Loucy (cell line): Measurements from ENCODE around the gene MATK.
"Not testable (repeated sequence)": the region's sequence is repeated elsewhere in the genome, so short reads cannot be mapped to it uniquely, and the experiment has no call there.

Experiments
- H2AFZ ChIP-seq: fragments of 200-600 bp; sonication (generic); 2 replicates; pipeline ENCODE4 v1.6.0; 2016; ENCODE audit warnings: antibody characterized with exemption, mild to moderate bottlenecking, low read length, moderate library complexity
- H3F3A ChIP-seq: fragments of 200-600 bp; 2 replicates; pipeline ENCODE4 v1.6.0; 2016; ENCODE audit warnings: antibody characterized with exemption, low read depth, mild to moderate bottlenecking
- H3K27me3 ChIP-seq: fragments of 200-600 bp; sonication (generic); 2 replicates; pipeline ENCODE4 v1.6.1; 2014; ENCODE audit warnings: low read length, mild to moderate bottlenecking; ENCODE audit not compliant: insufficient read depth, poor library complexity, severe bottlenecking
- H3K36me3 ChIP-seq: fragments of 200-600 bp; sonication (generic); 2 replicates; pipeline ENCODE4 v1.6.1; 2016; ENCODE audit warnings: low read length; ENCODE audit not compliant: insufficient read depth
- H3K4me1 ChIP-seq: fragments of 200-600 bp; sonication (generic); 2 replicates; pipeline ENCODE4 v1.5.1; 2014; ENCODE audit warnings: low read length, mild to moderate bottlenecking; ENCODE audit not compliant: insufficient read depth, poor library complexity, severe bottlenecking
- H3K4me2 ChIP-seq: fragments of 200-600 bp; sonication (generic); 2 replicates; pipeline ENCODE4 v1.6.0; 2014; ENCODE audit warnings: antibody characterized with exemption, low read length, low read depth, mild to moderate bottlenecking; ENCODE audit not compliant: poor library complexity, severe bottlenecking
- H3K4me3 ChIP-seq: fragments of 200-600 bp; sonication (generic); 2 replicates; pipeline ENCODE4 v1.5.1; 2014; ENCODE audit warnings: low read length, mild to moderate bottlenecking, mixed read lengths; ENCODE audit not compliant: poor library complexity, severe bottlenecking
- H3K79me2 ChIP-seq: fragments of 200-600 bp; sonication (generic); 2 replicates; pipeline ENCODE4 v1.6.1; 2014; ENCODE audit warnings: low read length; ENCODE audit not compliant: insufficient read depth
- H3K9ac ChIP-seq: fragments of 200-600 bp; sonication (generic); 2 replicates; pipeline ENCODE4 v1.6.0; 2014; ENCODE audit warnings: mild to moderate bottlenecking, low read depth, low read length, moderate library complexity; ENCODE audit not compliant: poor library complexity, severe bottlenecking
- H3K9me2 ChIP-seq: fragments of 200-600 bp; sonication (generic); replicated peaks from 2 replicates; pipeline ENCODE4 v1.6.1; 2016; ENCODE audit warnings: low read depth, low read length, mixed read lengths
- H3K9me3 ChIP-seq: fragments of 200-600 bp; sonication (generic); 2 replicates; pipeline ENCODE4 v1.6.1; 2014; ENCODE audit warnings: mild to moderate bottlenecking, antibody characterized with exemption, low read length, low read depth; ENCODE audit not compliant: insufficient read depth
- H4K20me1 ChIP-seq: fragments of 200-600 bp; sonication (generic); 2 replicates; pipeline ENCODE4 v1.6.0; 2014; ENCODE audit warnings: antibody characterized with exemption, low read length, mild to moderate bottlenecking; ENCODE audit not compliant: insufficient read depth, poor library complexity, severe bottlenecking
- EZH2phosphoT487 ChIP-seq: fragments of 200-600 bp; IDR thresholded peaks from 2 replicates; pipeline ENCODE4 v1.6.1; 2018; ENCODE audit warnings: antibody characterized with exemption, mild to moderate bottlenecking, moderate library complexity, borderline replicate concordance
- TF ChIP-seq, protein P1 (sequence below): fragments of 200-600 bp; sonication (generic); conservative IDR thresholded peaks from 2 replicates; pipeline ENCODE4 v1.5.1; 2014; ENCODE audit warnings: mild to moderate bottlenecking, antibody characterized with exemption, low read length

Gene MATK

GRCh38 chr19:3760871-3761361 lies 25.3 kb downstream of the MATK start:
- H3K4me3 ChIP-seq, result peak overlapping the region; percentile 98
- TF ChIP-seq, protein P1, sequence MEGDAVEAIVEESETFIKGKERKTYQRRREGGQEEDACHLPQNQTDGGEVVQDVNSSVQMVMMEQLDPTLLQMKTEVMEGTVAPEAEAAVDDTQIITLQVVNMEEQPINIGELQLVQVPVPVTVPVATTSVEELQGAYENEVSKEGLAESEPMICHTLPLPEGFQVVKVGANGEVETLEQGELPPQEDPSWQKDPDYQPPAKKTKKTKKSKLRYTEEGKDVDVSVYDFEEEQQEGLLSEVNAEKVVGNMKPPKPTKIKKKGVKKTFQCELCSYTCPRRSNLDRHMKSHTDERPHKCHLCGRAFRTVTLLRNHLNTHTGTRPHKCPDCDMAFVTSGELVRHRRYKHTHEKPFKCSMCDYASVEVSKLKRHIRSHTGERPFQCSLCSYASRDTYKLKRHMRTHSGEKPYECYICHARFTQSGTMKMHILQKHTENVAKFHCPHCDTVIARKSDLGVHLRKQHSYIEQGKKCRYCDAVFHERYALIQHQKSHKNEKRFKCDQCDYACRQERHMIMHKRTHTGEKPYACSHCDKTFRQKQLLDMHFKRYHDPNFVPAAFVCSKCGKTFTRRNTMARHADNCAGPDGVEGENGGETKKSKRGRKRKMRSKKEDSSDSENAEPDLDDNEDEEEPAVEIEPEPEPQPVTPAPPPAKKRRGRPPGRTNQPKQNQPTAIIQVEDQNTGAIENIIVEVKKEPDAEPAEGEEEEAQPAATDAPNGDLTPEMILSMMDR, result no peak
- no peak for TF ChIP-seq EZH2phosphoT487
- peaks cover 36% of the 10 kb centered on the region for H3K79me2 ChIP-seq
- H3K9me3 ChIP-seq, result no peaks in the 10 kb centered on the region
- no peaks in the 10 kb centered on the region for H4K20me1 ChIP-seq
- H3K9ac ChIP-seq, result peak overlapping the region; percentile 96
- H3K9me2 ChIP-seq, result no peaks in the 10 kb centered on the region
- 0 out of 2 replicates have a peak, but pooled peaks cover 2% of the 10 kb centered on the region for H3F3A ChIP-seq
- H2AFZ ChIP-seq, result peak overlapping the region; percentile 82
- peak overlapping the region; percentile 96 for H3K4me2 ChIP-seq
- H3K27me3 ChIP-seq, result no peaks in the 10 kb centered on the region
- H3K4me1 ChIP-seq, result peaks cover 23% of the 10 kb centered on the region
- peaks cover 2% of the 10 kb centered on the region; the same call in 1 of the 2 replicates for H3K36me3 ChIP-seq

GRCh38 chr19:3759482-3760254 lies 26.5 kb downstream of the MATK start:
- Histone ChIP-seq H3K4me2 (peak overlapping the region; percentile 96), H3K4me1 (peaks cover 23% of the 10 kb centered on the region), H3F3A (0 out of 2 replicates have a peak, but pooled peaks cover 2% of the 10 kb centered on the region), H3K9me3 (no peaks in the 10 kb centered on the region), H3K36me3 (no peaks in the 10 kb centered on the region), H3K9ac (peak overlapping the region; percentile 96), H4K20me1 (no peaks in the 10 kb centered on the region), H3K4me3 (peak overlapping the region; percentile 98), H3K79me2 (peaks cover 36% of the 10 kb centered on the region), H3K9me2 (no peaks in the 10 kb centered on the region), H3K27me3 (no peaks in the 10 kb centered on the region), H2AFZ (no peak overlapping the region)
- no peak for TF ChIP-seq EZH2phosphoT487
- TF ChIP-seq, protein P1, result no peak

DNA sequence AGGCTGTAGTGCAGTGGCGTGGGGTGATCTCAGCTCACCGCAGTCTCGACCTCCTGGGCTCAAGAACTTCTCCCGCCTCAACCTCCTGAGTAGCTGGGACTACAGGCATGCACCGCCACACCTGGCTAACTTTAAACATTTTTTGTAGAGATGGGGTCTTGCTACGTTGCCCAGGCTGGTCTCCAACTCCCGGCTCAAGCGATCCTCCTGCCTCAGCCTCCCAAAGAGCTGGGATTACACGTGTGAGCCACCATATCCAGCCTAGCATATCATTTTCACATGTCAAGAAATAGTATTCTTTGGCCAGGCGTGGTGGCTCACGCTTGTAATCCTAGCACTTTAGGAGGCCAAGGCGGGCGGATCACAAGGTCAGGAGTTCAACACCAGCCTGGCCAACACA lies 27.9 kb downstream of the MATK start:
- not testable (repeated sequence) for H3K36me3 ChIP-seq, H3K27me3 ChIP-seq

DNA sequence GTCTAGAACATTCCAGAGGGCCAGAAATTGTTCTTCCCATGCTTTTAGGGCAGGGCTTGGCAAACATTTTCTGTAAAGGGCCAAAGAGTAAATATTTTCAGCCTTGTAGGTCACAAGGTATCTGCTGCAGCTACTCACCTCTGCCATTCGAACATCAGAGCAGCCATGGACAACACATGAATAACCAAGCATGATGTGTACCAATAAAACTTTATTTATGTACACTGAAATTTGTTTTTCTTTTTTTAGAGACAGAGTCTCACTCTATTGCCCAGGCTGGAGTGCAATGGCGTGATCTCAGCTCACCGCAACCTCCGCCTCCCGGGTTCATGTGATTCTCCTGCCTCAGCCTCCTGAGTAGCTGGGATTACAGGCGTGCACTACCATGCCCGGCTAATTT lies 28.5 kb downstream of the MATK start:
- H4K20me1 ChIP-seq, H3K9ac ChIP-seq, H2AFZ ChIP-seq, H3K9me3 ChIP-seq, H3K36me3 ChIP-seq, H3K9me2 ChIP-seq, H3F3A ChIP-seq, H3K27me3 ChIP-seq, H3K4me3 ChIP-seq, H3K4me2 ChIP-seq: not testable (repeated sequence)
- Histone ChIP-seq H3K4me1 (peaks cover 19% of the 10 kb centered on the region), H3K79me2 (peaks cover 31% of the 10 kb centered on the region)

More for the DNA sequence above, 27.9 kb downstream of the MATK start:
- H3K9ac ChIP-seq, H3K9me2 ChIP-seq, H3K4me3 ChIP-seq, H3K9me3 ChIP-seq, H3F3A ChIP-seq, H4K20me1 ChIP-seq, H3K4me2 ChIP-seq, H2AFZ ChIP-seq: not testable (repeated sequence)
- Histone ChIP-seq H3K79me2 (peaks cover 33% of the 10 kb centered on the region), H3K4me1 (peaks cover 22% of the 10 kb centered on the region)
